K562 treated with DMSO at 1 percent for 24 hours (cell line): ENCODE data around the gene RTF2. TPM values are rescaled to one million over a fixed set of nuclear protein-coding genes. Genes with fewer than 3 reads are reported as not detected.

ENCODE experiments used
- total RNA-seq: library from RNA; unstranded; fragments of 300-600 nt; gene quantifications from 2 replicates; pipeline ENCODE4 v1.2.3, GENCODE V29; 2022; ENCODE audit warnings: low read depth; ENCODE audit not compliant: insufficient read depth

RTF2 gene, protein sequence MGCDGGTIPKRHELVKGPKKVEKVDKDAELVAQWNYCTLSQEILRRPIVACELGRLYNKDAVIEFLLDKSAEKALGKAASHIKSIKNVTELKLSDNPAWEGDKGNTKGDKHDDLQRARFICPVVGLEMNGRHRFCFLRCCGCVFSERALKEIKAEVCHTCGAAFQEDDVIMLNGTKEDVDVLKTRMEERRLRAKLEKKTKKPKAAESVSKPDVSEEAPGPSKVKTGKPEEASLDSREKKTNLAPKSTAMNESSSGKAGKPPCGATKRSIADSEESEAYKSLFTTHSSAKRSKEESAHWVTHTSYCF
- total RNA-seq: 60.7 and 70.9 TPM in 2 replicates

DNA sequence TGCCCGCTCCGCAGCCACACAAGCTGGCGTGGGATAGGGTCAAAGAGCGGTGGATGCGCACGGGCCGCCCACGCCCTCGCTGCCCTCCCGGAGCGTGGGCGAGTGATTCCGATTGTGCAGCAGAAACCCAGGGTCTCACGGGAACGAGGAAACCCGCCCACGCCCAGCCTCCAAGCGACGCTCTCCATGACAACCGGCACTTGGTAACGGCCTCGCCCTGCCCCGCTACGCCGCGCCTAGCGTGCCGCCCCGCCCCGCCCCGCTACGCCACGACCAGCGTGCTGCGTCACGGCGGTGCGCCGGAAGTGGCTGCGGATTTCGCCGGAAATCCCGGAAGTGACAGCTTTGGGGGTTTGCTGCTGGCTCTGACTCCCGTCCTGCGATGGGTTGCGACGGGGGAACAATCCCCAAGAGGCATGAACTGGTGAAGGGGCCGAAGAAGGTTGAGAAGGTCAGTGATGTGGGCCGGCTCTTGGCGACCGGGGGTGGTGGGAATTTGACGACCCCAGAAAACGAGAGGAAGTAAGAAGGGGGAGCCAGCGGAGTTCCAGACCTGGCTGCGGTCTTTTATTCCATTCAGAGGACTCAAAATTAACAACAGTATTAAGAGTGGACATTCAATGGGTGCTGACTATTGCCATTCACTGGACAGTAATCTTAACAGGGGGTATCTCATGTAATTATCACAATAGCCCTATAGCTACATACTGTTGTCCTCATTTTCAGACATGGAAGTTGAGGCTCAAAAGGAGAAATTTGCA is at the start of gene RTF2:
RTF2 (plus strand) TSS at position 312 of the 761 bp plus-strand sequence; CDS start at position 383, 71 bp downstream.

DNA sequence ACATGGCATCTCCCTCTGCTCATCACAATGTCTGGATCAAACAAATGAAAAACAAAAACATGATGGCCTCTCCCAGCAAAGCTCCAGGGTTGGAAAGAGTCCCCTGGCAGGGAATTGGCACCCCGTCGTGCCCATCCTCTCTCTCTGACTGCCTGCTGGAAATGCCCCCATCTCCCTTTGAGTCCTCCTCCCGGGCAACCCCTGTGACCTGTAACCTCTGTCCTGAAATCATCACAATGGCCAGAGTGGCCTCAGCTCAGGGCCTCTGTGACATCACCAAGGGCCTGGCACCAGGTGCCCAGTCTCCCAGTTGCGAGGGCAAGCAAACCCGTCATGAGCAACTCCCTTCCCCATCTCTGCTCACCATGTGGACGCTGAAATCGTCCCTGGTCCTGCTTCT is 56.0 kb downstream of the RTF2 start, which contains the start of gene FAM209A:
FAM209A (plus strand) TSS at position 301 of the 400 bp plus-strand sequence; CDS start at position 366, 65 bp downstream.

DNA sequence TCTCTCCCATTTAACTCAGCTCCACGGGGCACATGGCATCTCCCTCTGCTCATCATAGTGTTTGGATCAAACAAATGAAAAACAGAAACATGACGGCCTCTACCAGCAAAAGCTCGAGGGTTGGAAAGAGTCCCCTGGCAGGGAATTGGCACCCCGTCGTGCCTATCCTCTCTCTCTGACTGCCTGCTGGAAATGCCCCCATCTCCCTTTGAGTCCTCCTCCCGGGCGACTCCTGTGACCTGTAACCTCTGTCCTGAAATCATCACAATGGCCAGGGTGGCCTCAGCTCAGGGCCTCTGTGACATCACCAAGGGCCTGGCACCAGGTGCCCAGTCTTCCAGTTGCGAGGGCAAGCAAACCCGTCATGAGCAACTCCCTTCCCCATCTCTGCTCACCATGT is 64.5 kb downstream of the RTF2 start, which contains the start of gene FAM209B:
FAM209B (plus strand) TSS at position 301 of the 400 bp plus-strand sequence; CDS start at position 397, 96 bp downstream.

Other genes with a start within 250 kb of the RTF2 start
- not detected in 2 replicates for gene MC3R, start 219.9 kb upstream of the RTF2 start, total RNA-seq
- 46.8 and 48.8 TPM in 2 replicates for gene FAM210B, start 109.7 kb upstream of the RTF2 start, total RNA-seq
- gene AURKA, start 76.4 kb upstream of the RTF2 start, total RNA-seq: 74.9 and 88.8 TPM in 2 replicates
- gene CSTF1, start 76.0 kb upstream of the RTF2 start, total RNA-seq: 26.3 and 27.3 TPM in 2 replicates
- gene CASS4, start 56.4 kb upstream of the RTF2 start, total RNA-seq: 13.8 and 15.6 TPM in 2 replicates
- not detected in 2 replicates for gene FAM209A, start 56.1 kb downstream of the RTF2 start, total RNA-seq
- not detected in 2 replicates for gene FAM209B, start 64.6 kb downstream of the RTF2 start, total RNA-seq
- 0.12 TPM in 1 of 2 replicates, not detected in the other for gene TFAP2C, start 160.7 kb downstream of the RTF2 start, total RNA-seq